H1 (cell line): ENCODE data around the gene CLCN5. TPM values are rescaled to one million over a fixed set of nuclear protein-coding genes. Genes with fewer than 3 reads are reported as not detected.

Source experiments
- CTCF ChIA-PET: fragments of 300-600 bp; sonication (Branson Sonifier 250); formaldehyde crosslinking; loops from one replicate; lab custom pipeline; 2021; ENCODE audit not compliant: partially characterized antibody; lab: Charles Lee
- POLR2A ChIA-PET: fragments of 300-600 bp; sonication (Branson Sonifier 250); formaldehyde crosslinking; loops from one replicate; lab custom pipeline; 2021; ENCODE audit warnings: inconsistent platforms; ENCODE audit not compliant: partially characterized antibody; lab: Charles Lee
- DNase-seq, 2 experiments: peaks; one replicate each; pipeline versions ENCODE4 v3.0.0 to v3.0.0-alpha.2; 2010 to 2022; ENCODE audit warnings: low spot score in 2 of 2, low read depth in 1 of 2, mixed read lengths in 1 of 2
- FAIRE-seq: peaks from 2 replicates; lab custom pipeline; 2011; peaks lifted over from hg19 to GRCh38; lab: Jason Lieb, UNC
- H2AFZ ChIP-seq: 2 replicates; pipeline ENCODE4 v1.8.1; 2012; ENCODE audit warnings: low read length, inconsistent platforms
- H2AK5ac ChIP-seq: 2 replicates; pipeline ENCODE4 v1.6.1; 2013; ENCODE audit warnings: low read depth, low read length
- H2BK120ac ChIP-seq: replicated peaks from 2 replicates; pipeline ENCODE3; 2013; ENCODE audit warnings: low read depth, low read length, inconsistent platforms
- H2BK12ac ChIP-seq: 2 replicates; pipeline ENCODE4 v1.6.1; 2013; ENCODE audit warnings: low read depth, low read length
- H2BK15ac ChIP-seq: 2 replicates; pipeline ENCODE4 v1.6.1; 2013; ENCODE audit warnings: low read length
- H2BK20ac ChIP-seq: 2 replicates; pipeline ENCODE4 v1.6.1; 2013; ENCODE audit warnings: low read length
- H2BK5ac ChIP-seq: 2 replicates; pipeline ENCODE4 v1.6.1; 2013; ENCODE audit warnings: low read depth, low read length
- H3K14ac ChIP-seq: 2 replicates; pipeline ENCODE4 v1.6.1; 2013; ENCODE audit warnings: inconsistent platforms; ENCODE audit not compliant: insufficient read length
- H3K18ac ChIP-seq: 2 replicates; pipeline ENCODE4 v1.6.1; 2013; ENCODE audit warnings: low read length; ENCODE audit errors: extremely low read depth
- H3K23ac ChIP-seq: 2 replicates; pipeline ENCODE4 v1.6.1; 2013; ENCODE audit warnings: inconsistent platforms; ENCODE audit not compliant: insufficient read length
- H3K23me2 ChIP-seq: 2 replicates; pipeline ENCODE4 v1.6.1; 2013; ENCODE audit warnings: low read depth, low read length
- H3K27ac ChIP-seq: 2 replicates; pipeline ENCODE4 v1.6.1; 2011; ENCODE audit warnings: low read depth, low read length, inconsistent platforms
- H3K27me3 ChIP-seq, 4 experiments: replicated peaks in 1 of 4; 1 replicate in 1 of 4; 2 replicates in 3 of 4; pipeline versions ENCODE4 v1.6.1 to v1.8.1; 2011 to 2013; ENCODE audit warnings: low read length in 3 of 4, mild to moderate bottlenecking in 3 of 4, inconsistent platforms in 2 of 4, mixed read lengths in 2 of 4, moderate library complexity in 1 of 4; ENCODE audit not compliant: control insufficient read depth in 3 of 4, insufficient read depth in 3 of 4; ENCODE audit errors: extremely low read depth in 1 of 4
- H3K36me3 ChIP-seq, 4 experiments: 2 replicates each; pipeline versions ENCODE4 v1.6.1 to v1.8.1; 2011 to 2013; ENCODE audit warnings: mild to moderate bottlenecking in 4 of 4, low read length in 3 of 4, moderate library complexity in 2 of 4, control low read depth in 1 of 4, inconsistent platforms in 1 of 4; ENCODE audit not compliant: insufficient read depth in 4 of 4, control insufficient read depth in 2 of 4
- H3K4ac ChIP-seq: replicated peaks from 2 replicates; pipeline ENCODE3; 2013; ENCODE audit warnings: low read length, low read depth, mixed read lengths, inconsistent platforms; ENCODE audit not compliant: insufficient read length
- H3K4me1 ChIP-seq, 4 experiments: replicated peaks in 1 of 4; 1 replicate in 1 of 4; 2 replicates in 3 of 4; pipeline versions ENCODE4 v1.6.1 to v1.8.1; 2011 to 2013; ENCODE audit warnings: low read length in 3 of 4, inconsistent platforms in 2 of 4, mixed read lengths in 1 of 4; ENCODE audit not compliant: insufficient read depth in 4 of 4, control insufficient read depth in 3 of 4
- H3K4me2 ChIP-seq, 2 experiments: 2 replicates each; pipeline versions ENCODE4 v1.6.1 to v1.8.1; 2011 to 2013; ENCODE audit warnings: low read depth in 2 of 2, low read length in 2 of 2, control low read depth in 1 of 2, inconsistent platforms in 1 of 2, mild to moderate bottlenecking in 1 of 2; ENCODE audit not compliant: insufficient read depth in 1 of 2
- H3K4me3 ChIP-seq, 4 experiments: fragments of 200-600, 300-600 bp in 1 of 4; sonication (generic), shearing (Covaris generic), sonication (Bioruptor Twin) in 1 of 4; 2 replicates each; pipeline versions ENCODE4 v1.5.1 to v1.8.1; 2011 to 2016; ENCODE audit warnings: low read length in 4 of 4, low read depth in 3 of 4, control low read depth in 2 of 4, inconsistent platforms in 2 of 4, mild to moderate bottlenecking in 2 of 4, mixed read lengths in 1 of 4, moderate library complexity in 1 of 4; ENCODE audit not compliant: insufficient read depth in 2 of 4; ENCODE audit errors: extremely low read depth in 1 of 4
- H3K56ac ChIP-seq: replicated peaks from 2 replicates; pipeline ENCODE3; 2013; ENCODE audit warnings: low read depth, mild to moderate bottlenecking, mixed read lengths, low read length, inconsistent platforms; ENCODE audit not compliant: insufficient read length
- H3K79me1 ChIP-seq: 2 replicates; pipeline ENCODE4 v1.6.1; 2013; ENCODE audit warnings: low read depth, low read length, control low read depth
- H3K79me2 ChIP-seq, 2 experiments: 2 replicates each; pipeline versions ENCODE4 v1.6.1 to v1.8.1; 2012 to 2013; ENCODE audit warnings: low read length in 2 of 2, mild to moderate bottlenecking in 2 of 2, inconsistent platforms in 1 of 2; ENCODE audit not compliant: insufficient read depth in 2 of 2, control insufficient read depth in 1 of 2
- H3K9ac ChIP-seq, 4 experiments: replicated peaks in 1 of 4; 1 replicate in 1 of 4; 2 replicates in 3 of 4; pipeline versions ENCODE4 v1.6.1 to v1.8.1; 2011 to 2013; ENCODE audit warnings: low read depth in 3 of 4, low read length in 3 of 4, control low read depth in 2 of 4, mild to moderate bottlenecking in 2 of 4, moderate library complexity in 2 of 4, inconsistent platforms in 1 of 4; ENCODE audit errors: extremely low read depth in 1 of 4
- H3K9me3 ChIP-seq, 2 experiments: 2 replicates each; pipeline versions ENCODE4 v1.6.1 to v1.8.1; 2012 to 2013; ENCODE audit warnings: mild to moderate bottlenecking in 2 of 2, moderate library complexity in 2 of 2, control low read depth in 1 of 2, inconsistent platforms in 1 of 2, low read depth in 1 of 2, low read length in 1 of 2, mixed read lengths in 1 of 2; ENCODE audit not compliant: insufficient read depth in 2 of 2
- H4K20me1 ChIP-seq, 2 experiments: replicated peaks in 1 of 2; 2 replicates each; pipeline versions ENCODE3 to v1.8.1; 2011 to 2013; ENCODE audit warnings: inconsistent platforms in 2 of 2, low read length in 2 of 2, mild to moderate bottlenecking in 1 of 2; ENCODE audit not compliant: insufficient read depth in 2 of 2, control insufficient read depth in 1 of 2
- H4K5ac ChIP-seq: 2 replicates; pipeline ENCODE4 v1.6.1; 2013; ENCODE audit warnings: low read length, low read depth, mixed read lengths, inconsistent platforms; ENCODE audit not compliant: insufficient read length
- H4K8ac ChIP-seq: 2 replicates; pipeline ENCODE4 v1.8.0; 2013; ENCODE audit warnings: mild to moderate bottlenecking, moderate library complexity, low read length, inconsistent platforms; ENCODE audit not compliant: insufficient read depth; ENCODE audit errors: extremely low read depth
- H4K91ac ChIP-seq: replicated peaks from 2 replicates; pipeline ENCODE3; 2013; ENCODE audit warnings: low read length, mixed read lengths, inconsistent platforms; ENCODE audit not compliant: insufficient read length
- KDM4A ChIP-seq: IDR thresholded peaks from one replicate; pipeline ENCODE4 v1.7.1; 2012; ENCODE audit warnings: low read depth, mild to moderate bottlenecking, moderate library complexity, low read length, inconsistent platforms; ENCODE audit not compliant: severe bottlenecking
- TEAD4 ChIP-seq: IDR thresholded peaks from 2 replicates; pipeline ENCODE4 v1.6.1; 2012; ENCODE audit warnings: low read depth, low read length, inconsistent platforms, mixed read lengths
- WGBS, 2 experiments: shearing (Covaris generic) in 1 of 2; methylation state at CpG; one replicate each; pipeline versions ENCODE4 v1.1.6 to v1.1.7; 2013 to 2015; ENCODE audit warnings: low lambda C conversion rate in 2 of 2, mixed read lengths in 2 of 2, inconsistent platforms in 1 of 2, low coverage in 1 of 2, missing lambda C conversion rate in 1 of 2; ENCODE audit not compliant: insufficient replicate concordance in 2 of 2, insufficient coverage in 1 of 2, insufficient read length in 1 of 2; ENCODE audit errors: extremely low coverage in 1 of 2, missing lambda C conversion rate in 1 of 2; 5-methylcytosine and 5-hydroxymethylcytosine counted together
- polyA plus RNA-seq, 7 experiments: library from polyadenylated mRNA; depleted of rRNA in 3 of 7; stranded (reverse) in 5 of 7; unstranded in 2 of 7; fragments of >200 nt in 5 of 7; fragments of 200-250 nt in 2 of 7; gene quantifications; 1 replicate in 5 of 7; 2 replicates in 1 of 7; 4 replicates in 1 of 7; pipeline versions ENCODE4 v1.2.1 to v1.2.3, GENCODE V29; 2011 to 2013; ENCODE audit warnings: missing spikeins in 2 of 7, mixed read lengths in 2 of 7
- total RNA-seq: library from RNA; stranded (reverse); fragmentation: NEBNext Ultra II Directional; extraction: Animal tissue kit (Norgen Biotek cat#: 25700); gene quantifications from 2 replicates; pipeline ENCODE4 v1.2.1, GENCODE V29; 2021

Gene CLCN5
- total and polyA plus RNA-seq, 2 of the 8 experiments (the other 6 are each of a cell fraction or from before 2014, with no cell fraction given): 4.2 to 9.7 TPM

DNA sequence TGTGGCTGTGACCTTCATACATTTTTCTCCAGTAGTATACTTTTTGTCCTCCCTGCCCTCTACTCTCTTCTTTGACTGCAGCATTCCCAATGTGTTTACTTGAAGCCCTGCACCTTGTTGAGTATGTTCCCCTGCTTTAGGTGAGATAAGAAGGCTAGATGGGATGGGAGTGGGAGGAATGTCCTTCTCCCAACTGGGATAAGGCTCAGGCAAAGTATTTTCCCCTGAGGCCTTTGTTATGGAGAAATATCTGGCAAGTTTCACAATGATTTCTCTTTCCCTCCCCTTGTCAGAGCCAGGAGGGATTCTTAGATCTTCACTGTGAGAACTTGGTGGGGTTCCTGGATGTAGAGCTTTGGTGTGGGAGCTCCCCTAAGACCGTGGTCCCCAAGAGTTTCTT, 131.8 kb downstream of the CLCN5 start:
- H4K8ac ChIP-seq: no peak overlapping the region
- H3K4me1 ChIP-seq: no peaks in the 10 kb centered on the region
- POLR2A ChIA-PET: no interaction called here
- TF ChIP-seq KDM4A (no peak), TEAD4 (0 out of 2 replicates have a peak, but pooled peaks have one; percentile 2)
- CTCF ChIA-PET: interaction anchor here (0.9 kb wide), 1 partner anchor 9 kb away, joined by 3 read pairs; no protein-coding TSS in a partner anchor
- no peaks in the 10 kb centered on the region for H3K79me1 ChIP-seq
- H3K4me3 ChIP-seq: no peak overlapping the region
- no peaks in the 10 kb centered on the region for H4K20me1 ChIP-seq
- no peak overlapping the region for H2BK120ac ChIP-seq
- no peak overlapping the region for H3K14ac ChIP-seq
- H3K4ac ChIP-seq: no peak overlapping the region
- no peaks in the 10 kb centered on the region for H3K9me3 ChIP-seq
- no peaks in the 10 kb centered on the region for H3K36me3 ChIP-seq
- no peak overlapping the region for H2AK5ac ChIP-seq
- H3K27me3 ChIP-seq: no peaks in the 10 kb centered on the region
- H2AFZ ChIP-seq: no peak overlapping the region
- no peaks in the 10 kb centered on the region for H3K79me2 ChIP-seq
- no peak overlapping the region for H3K18ac ChIP-seq
- DNase-seq (no peak), FAIRE-seq (peak; percentile 94)
- 0 out of 4 replicates have a peak overlapping the region, but pooled peaks of 1 of the 2 experiments have one; percentile 24 for H3K4me2 ChIP-seq
- no peak overlapping the region for H2BK5ac ChIP-seq
- H2BK15ac ChIP-seq: no peak overlapping the region
- H3K56ac ChIP-seq: no peak overlapping the region
- H4K91ac ChIP-seq: no peak overlapping the region
- no peak overlapping the region for H3K23ac ChIP-seq
- 57% methylated on average over 1 of the region's 1 CpG; no CpG with 5 or more reads in 1 of the 2 experiments for WGBS, 2 experiments
- H2BK12ac ChIP-seq: no peak overlapping the region
- no peaks in the 10 kb centered on the region for H3K23me2 ChIP-seq
- no peak overlapping the region for H3K27ac ChIP-seq
- no peak overlapping the region for H3K9ac ChIP-seq
- no peak overlapping the region for H4K5ac ChIP-seq
- H2BK20ac ChIP-seq: no peak overlapping the region
